ENCODE data around the gene NID1.
A peak's percentile ranks its signal among the peaks of the same experiment; 100 is the strongest.
"Not testable (repeated sequence)": the region's sequence is repeated elsewhere in the genome, so short reads cannot be mapped to it uniquely, and the experiment has no call there.

The NID1 gene

GRCh38 chr1:235976490-235976889 lies 88.4 kb downstream of the NID1 start:
- no peak overlapping the region for H3K4me3 ChIP-seq (ENCODE audit: low read depth, low read length)
- no peak for TF ChIP-seq CTCF (IDR thresholded peaks at IDR 0.05; ENCODE audit: borderline replicate concordance, insufficient read depth, low read depth, low read length)

GRCh38 chr1:235974616-235975015 lies 90.3 kb downstream of the NID1 start:
- H3K4me3 ChIP-seq (ENCODE audit: low read depth, low read length), result no peak overlapping the region
- no peak for TF ChIP-seq CTCF (IDR thresholded peaks at IDR 0.05; ENCODE audit: borderline replicate concordance, insufficient read depth, low read depth, low read length)

- H3K4me3 ChIP-seq (ENCODE audit: low read depth, low read length), result peak overlapping the region; percentile 32
Measured at GRCh38 chr1:235972691-235973090, 92.2 kb downstream of the NID1 start.

GRCh38 chr1:235972311-235972689 lies 92.6 kb downstream of the NID1 start:
- peak overlapping the region; percentile 32 for H3K4me3 ChIP-seq (ENCODE audit: low read depth, low read length)
- TF ChIP-seq CTCF (IDR thresholded peaks at IDR 0.05; ENCODE audit: borderline replicate concordance, insufficient read depth, low read depth, low read length), result no peak

- peak; percentile 75 for TF ChIP-seq CTCF (IDR thresholded peaks at IDR 0.05; ENCODE audit: borderline replicate concordance, insufficient read depth, low read depth, low read length)
- H3K4me3 ChIP-seq (ENCODE audit: low read depth, low read length), result peak overlapping the region; percentile 32
Measured at GRCh38 chr1:235971571-235972310, 93.1 kb downstream of the NID1 start.

- no peak overlapping the region for H3K4me3 ChIP-seq (ENCODE audit: low read depth, low read length)
- no peak for TF ChIP-seq CTCF (IDR thresholded peaks at IDR 0.05; ENCODE audit: borderline replicate concordance, insufficient read depth, low read depth, low read length)
Measured at GRCh38 chr1:235971020-235971419, 93.9 kb downstream of the NID1 start.

- H3K4me3 ChIP-seq (ENCODE audit: low read depth, low read length), result no peak overlapping the region
- no peak for TF ChIP-seq CTCF (IDR thresholded peaks at IDR 0.05; ENCODE audit: borderline replicate concordance, insufficient read depth, low read depth, low read length)
Measured at GRCh38 chr1:235968831-235969230, 96.1 kb downstream of the NID1 start.

GRCh38 chr1:235966134-235966533 lies 98.8 kb downstream of the NID1 start:
- not testable (repeated sequence) for H3K4me3 ChIP-seq (ENCODE audit: low read depth, low read length)

Measured in GM12875 (cell line).